Uterus (tissue), 2 donors: Measurements from ENCODE around the gene ZNF594.
"Not testable (repeated sequence)": the region's sequence is repeated elsewhere in the genome, so short reads cannot be mapped to it uniquely, and the experiment has no call there.

Experiments used
- POLR2A ChIP-seq, 2 donors: fragments of 450-650 bp; IDR thresholded peaks; one replicate each; pipeline ENCODE4 v1.6.1; 2016; ENCODE audit warnings: antibody characterized with exemption in 2 of 2, mild to moderate bottlenecking in 1 of 2, moderate library complexity in 1 of 2
- TF ChIP-seq, protein P1 (sequence below), 4 experiments: fragments of 200-600 bp in 2 of 4; fragments of 450-650 bp in 2 of 4; sonication (generic) in 2 of 4; IDR thresholded peaks; one replicate each; pipeline ENCODE4 v1.5.1; 2016 to 2019; ENCODE audit warnings: antibody characterized with exemption in 4 of 4, mild to moderate bottlenecking in 2 of 4, moderate library complexity in 1 of 4

DNA sequence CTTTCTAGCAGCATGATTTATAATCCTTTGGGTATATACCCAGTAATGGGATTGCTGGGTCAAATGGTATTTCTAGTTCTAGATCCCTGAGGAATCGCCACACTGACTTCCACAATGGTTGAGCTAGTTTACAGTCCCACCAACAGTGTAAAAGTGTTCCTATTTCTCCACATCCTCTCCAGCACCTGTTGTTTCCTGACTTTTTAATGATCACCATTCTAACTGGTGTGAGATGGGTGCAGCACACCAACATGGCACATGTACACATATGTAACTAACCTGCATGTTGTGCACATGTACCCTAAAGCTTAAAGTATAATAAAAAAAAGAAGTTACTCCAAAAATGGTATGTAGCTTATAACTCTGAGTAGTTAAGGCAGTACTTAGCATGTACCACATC is 31.0 kb downstream of the ZNF594 start:
- TF ChIP-seq POLR2A (IDR thresholded peaks at IDR 0.05) = not testable (repeated sequence)
- TF ChIP-seq, protein P1, sequence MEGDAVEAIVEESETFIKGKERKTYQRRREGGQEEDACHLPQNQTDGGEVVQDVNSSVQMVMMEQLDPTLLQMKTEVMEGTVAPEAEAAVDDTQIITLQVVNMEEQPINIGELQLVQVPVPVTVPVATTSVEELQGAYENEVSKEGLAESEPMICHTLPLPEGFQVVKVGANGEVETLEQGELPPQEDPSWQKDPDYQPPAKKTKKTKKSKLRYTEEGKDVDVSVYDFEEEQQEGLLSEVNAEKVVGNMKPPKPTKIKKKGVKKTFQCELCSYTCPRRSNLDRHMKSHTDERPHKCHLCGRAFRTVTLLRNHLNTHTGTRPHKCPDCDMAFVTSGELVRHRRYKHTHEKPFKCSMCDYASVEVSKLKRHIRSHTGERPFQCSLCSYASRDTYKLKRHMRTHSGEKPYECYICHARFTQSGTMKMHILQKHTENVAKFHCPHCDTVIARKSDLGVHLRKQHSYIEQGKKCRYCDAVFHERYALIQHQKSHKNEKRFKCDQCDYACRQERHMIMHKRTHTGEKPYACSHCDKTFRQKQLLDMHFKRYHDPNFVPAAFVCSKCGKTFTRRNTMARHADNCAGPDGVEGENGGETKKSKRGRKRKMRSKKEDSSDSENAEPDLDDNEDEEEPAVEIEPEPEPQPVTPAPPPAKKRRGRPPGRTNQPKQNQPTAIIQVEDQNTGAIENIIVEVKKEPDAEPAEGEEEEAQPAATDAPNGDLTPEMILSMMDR (IDR thresholded peaks at IDR 0.05) = not testable (repeated sequence)
